GM19467 (cell line): ENCODE data around the gene CMTM2.
A peak's percentile ranks its signal among the peaks of the same experiment; 100 is the strongest.
"Not testable (repeated sequence)": the region's sequence is repeated elsewhere in the genome, so short reads cannot be mapped to it uniquely, and the experiment has no call there.

Source experiments
- ATAC-seq: cut with Tn5 transposase; IDR thresholded peaks from one replicate; pipeline ENCODE4 v1.9.1; 2021; ENCODE audit warnings: mild to moderate bottlenecking, moderate library complexity; ENCODE audit not compliant: unreplicated experiment

Gene CMTM2

GRCh38 chr16:66580605-66581209 lies 1.4 kb downstream of the CMTM2 start:
- no peak for ATAC-seq

GRCh38 chr16:66581246-66581952 lies 2.1 kb downstream of the CMTM2 start:
- no peak for ATAC-seq

- no peak for ATAC-seq
Measured at GRCh38 chr16:66585481-66586239, 6.4 kb downstream of the CMTM2 start.

- no peak for ATAC-seq
Measured at GRCh38 chr16:66587881-66588600, 8.8 kb downstream of the CMTM2 start.

DNA sequence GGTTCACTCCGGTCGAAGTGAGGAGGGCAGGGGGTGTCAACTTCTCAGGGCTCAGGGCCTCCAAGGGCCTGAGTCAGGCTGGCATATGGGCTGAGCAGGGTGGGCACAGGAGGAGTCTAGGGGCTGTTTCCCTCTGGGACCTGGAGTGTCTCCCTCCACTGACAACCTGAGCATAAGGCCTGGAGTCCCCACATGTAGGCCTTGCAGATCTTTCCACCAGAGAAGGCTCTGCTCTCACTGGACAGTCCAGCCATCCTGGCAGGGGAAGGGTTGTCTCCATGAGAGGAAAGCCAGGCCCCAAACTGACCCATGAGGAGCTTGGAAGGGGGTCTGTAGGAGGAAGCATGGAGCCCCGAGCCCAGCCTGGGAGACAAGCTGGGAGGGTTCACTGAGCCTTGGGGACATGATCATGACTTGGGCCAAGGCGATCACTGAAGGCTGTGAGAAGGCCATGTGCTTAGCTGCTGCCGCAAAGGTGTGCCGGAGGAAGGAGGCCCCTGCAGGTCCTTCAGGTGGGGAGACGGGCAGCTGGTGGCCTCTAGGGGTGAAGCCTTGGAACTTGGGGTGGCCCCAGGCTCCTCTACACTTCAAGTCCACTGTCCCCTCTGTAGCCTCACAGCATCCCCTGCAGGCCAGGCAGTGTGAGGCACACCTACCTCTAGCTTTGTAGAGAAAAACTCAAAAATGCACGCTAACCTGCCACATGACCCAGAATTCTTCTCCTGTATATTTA lies 9.9 kb downstream of the CMTM2 start:
- ATAC-seq: peak; percentile 71

DNA sequence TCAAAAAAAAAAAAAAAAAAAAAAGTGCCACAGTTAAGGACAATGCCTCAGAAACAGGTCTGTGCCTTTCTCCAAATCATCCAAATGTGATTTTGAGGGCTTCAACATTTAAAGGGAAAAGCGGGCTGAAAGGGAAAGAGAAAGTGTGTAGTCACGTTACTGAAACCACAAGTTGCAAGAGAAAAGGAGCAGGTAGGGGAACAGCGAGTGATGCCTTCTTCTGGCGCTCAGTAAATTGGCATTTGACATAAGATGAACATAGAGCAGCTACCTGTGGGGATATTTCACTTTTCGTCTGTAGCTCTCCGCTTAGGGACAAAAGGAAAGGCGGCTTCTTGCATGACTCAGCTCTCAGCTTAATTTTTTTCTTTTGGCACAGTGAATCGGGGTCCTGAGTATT lies 11.1 kb downstream of the CMTM2 start:
- no peak for ATAC-seq

DNA sequence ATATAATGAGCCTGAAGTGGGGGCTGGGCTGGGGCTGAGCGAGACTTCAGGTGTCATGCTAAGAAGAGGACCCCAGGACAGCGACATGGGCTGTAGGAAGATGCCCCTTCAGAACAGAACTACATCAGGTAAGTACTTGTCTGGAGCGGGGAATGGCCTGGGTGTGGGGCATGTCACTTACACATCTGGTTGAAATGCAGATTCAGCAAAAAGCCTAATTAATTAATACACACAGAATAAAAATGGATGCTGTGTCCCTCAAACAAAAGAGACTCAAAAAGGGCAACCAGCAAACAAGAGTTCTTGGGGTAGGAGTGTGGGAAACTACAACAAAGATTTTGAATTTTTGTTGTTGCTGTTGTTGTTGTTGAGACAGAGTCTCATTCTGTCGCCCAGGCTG lies 11.8 kb downstream of the CMTM2 start:
- ATAC-seq: no peak

- no peak for ATAC-seq
Measured at GRCh38 chr16:66592241-66592640, 13.0 kb downstream of the CMTM2 start.

DNA sequence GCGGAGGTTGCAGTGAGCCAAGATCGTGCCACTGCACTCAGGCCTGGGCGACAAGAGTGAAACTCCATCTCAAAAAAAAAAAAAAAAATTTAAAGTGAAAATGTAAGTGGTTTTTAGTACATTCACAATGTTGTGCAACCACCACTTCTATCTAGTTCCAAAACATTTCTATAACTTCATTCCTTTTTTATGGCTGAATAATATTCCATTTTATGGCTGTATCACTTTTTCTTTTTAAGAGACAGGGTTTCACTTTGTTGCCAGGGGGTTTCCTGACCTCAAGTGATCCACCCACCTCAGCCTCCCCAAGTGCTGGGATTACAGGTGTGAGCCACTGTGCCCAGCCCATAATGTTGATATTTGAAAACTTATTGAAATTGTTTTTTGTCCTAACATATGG lies 13.6 kb downstream of the CMTM2 start:
- ATAC-seq: no peak

DNA sequence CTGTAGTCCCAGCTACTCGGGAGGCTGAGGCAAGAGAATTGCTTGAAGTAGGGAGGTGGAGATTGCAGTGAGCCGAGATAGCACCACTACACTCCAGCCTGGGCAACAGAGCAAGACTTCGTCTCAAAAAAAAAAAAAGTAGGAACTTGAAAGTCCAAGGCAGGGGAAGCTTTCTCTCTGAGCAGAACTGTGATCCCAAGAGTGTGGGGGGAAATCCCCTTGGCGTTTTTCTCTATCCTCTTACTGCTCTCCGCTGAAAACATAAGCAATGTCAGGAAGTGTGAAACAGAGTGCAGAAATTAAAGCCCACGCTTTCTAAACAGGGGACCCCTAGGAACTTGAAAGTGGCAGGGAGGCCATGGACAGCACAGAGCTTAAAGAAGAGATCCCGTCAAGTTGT lies 15.5 kb downstream of the CMTM2 start:
- no peak for ATAC-seq

GRCh38 chr16:66596559-66596958 lies 17.3 kb downstream of the CMTM2 start:
- not testable (repeated sequence) for ATAC-seq

GRCh38 chr16:66596986-66597848 lies 18.0 kb downstream of the CMTM2 start:
- ATAC-seq: no peak

GRCh38 chr16:66598111-66598510 lies 18.8 kb downstream of the CMTM2 start:
- no peak for ATAC-seq

DNA sequence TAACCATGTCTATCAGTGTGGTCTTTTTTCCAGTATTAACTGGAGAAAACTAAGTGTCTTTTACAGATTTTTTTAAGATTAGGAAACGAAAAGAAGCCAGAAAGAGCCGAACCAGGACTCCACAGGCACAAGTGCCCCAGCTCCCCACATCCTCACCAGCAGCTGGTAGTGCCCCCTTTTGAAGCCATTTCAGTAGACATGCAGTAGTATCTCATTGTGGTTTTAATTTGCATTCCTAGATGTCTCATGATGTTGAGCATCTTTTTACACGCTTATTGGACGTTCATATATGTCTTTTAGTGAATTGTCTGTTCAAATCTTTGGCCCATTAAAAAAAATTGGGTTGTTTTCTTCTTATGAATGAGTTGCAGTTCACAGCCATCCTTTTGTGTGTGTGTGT lies 20.5 kb downstream of the CMTM2 start:
- ATAC-seq: no peak

DNA sequence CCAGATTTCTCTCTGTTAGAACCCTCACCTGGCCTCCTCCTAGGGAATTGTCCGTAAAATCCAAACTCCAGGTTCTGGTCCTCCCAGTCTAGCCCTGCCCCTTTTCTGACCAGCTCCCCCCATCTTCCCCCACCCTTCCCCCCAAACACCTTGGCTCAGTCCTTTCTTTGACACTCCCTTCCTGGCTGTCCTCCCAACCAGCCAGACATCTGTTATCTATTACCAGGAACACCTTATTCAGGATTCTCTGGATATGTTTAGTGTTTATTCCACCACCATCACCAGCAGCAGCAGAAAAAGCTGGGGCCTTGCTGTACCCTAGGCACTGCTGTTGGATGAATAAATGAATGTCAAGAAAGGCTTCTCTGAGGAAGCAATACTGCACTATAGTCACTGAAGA lies 21.2 kb downstream of the CMTM2 start:
- ATAC-seq: no peak

DNA sequence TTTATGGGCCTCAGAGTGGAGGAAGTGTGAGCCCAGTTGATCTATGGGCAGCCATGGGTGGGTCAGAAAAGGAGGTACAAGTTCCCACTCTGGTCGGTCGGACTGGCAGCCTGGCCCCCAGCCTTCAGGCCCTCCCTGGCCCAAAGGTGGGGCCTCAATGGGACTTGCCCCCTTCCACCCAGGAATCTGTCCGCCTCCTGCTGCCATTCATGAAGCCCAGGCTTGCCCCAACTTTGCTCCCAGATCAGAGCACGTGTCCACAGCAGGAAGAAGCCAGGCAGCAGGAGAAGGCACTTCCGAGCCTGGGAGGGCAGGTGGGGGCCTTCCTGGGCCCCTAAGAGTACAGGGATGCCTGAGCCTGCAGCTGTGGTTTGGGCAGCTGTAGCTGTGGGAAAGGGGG lies 22.2 kb downstream of the CMTM2 start:
- no peak for ATAC-seq

DNA sequence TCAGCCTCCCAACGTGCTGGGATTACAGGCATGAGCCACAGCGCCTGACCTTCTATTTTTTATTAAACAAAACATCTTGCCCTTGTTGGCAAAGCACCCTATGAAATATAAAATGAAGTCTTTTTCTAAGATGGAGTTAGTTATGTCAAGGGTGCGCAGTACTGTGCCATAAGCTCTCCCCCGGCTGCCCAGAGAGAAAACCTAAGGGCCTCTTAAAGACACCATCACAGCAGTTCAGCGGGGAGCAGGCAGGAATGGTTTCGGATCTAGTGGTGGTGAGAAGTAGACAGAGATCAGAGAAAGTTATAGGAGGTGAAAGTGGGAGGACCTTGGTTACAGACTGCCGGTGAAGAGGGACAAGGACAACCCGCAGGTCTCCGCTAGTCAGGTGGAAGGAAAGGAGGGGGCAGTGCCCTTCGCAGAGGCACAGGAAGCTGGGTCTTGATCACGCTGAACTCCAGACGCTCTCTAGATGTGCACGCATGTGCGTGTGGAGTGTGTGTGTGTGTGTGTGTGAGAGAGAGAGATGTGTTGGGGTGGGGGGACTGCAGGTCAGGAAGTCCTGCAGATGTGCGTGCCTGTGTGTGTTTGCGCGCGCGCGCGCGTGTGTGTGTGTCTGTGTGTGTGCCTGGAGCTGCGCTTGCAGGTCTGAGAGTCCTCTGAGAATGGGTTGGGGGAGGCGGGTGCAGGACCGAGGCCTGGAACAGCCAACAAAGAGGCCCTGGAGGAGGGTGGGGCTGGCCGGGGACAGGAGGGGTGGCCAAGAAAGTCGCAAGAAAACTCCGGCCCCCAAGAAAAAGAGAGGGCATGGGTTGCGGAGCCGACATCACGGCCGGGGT lies 24.5 kb downstream of the CMTM2 start:
- ATAC-seq: no peak

DNA sequence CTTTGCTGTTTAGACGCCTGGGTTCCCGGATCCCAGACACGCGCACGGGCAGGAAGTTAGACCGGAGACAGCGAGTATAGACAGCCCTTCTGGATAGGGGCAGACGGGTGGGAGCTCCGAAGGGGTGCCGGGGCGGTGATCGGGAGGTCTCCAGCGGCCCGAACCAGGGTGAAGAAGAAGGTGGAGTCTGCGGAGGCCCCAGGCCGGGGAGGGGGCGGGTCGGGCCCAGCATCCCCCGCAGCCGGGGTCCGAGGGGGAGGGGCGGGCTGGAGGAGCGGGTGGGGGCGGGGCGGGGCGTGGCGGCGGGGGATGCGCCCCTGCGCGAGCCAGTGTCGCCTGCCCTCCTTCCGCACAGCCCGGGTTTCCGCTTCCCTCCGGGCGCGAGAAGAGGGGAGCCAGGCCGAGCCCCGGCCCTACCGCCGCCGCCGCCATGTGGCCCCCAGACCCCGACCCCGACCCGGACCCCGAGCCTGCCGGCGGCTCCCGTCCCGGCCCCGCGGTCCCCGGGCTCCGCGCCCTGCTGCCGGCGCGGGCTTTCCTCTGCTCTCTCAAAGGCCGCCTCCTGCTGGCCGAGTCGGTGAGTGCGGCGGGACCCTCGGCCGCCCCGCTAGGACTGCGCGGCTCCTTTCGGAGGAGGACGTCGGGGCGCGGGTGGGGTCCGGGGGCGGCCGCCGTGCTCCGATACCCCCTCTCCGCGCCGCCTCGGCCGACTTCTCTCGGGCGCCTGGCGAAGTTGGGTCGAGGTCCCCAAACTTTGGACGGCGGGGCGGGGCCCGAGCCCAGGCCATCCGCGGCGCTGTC lies 25.3 kb downstream of the CMTM2 start, which contains the start of gene CMTM3:
Gene CMTM3, plus strand, starts transcription at position 329 of the 801 bp plus-strand sequence. Its CDS starts 102 bp downstream, at position 431.
- peak; percentile 38 for ATAC-seq
